Middle frontal gyrus (tissue), 1 donor: ENCODE measurements around the gene UTP14A.

Source experiments
- DNase-seq: peaks from one replicate; pipeline ENCODE4 v3.0.0-alpha.2; 2015; ENCODE audit warnings: low spot score; ENCODE audit errors: extremely low spot score

UTP14A gene

DNA sequence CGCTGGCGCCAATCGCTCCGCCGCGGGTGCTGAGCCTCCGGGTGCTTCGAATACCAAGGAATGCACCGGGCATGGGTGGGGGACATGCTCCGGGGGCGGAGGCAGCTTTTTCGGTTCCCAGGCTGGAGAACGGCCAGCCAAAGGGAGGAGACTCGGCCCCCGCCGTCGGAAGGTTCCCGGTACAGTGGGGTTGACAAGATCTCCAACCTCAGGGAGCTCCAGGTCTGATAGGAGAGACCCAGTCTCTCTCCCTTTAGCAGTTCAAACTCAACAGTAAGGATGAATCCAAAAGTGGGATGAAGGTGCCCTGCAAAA is 47.3 kb downstream of the UTP14A start:
- DNase-seq, result no peak

DNA sequence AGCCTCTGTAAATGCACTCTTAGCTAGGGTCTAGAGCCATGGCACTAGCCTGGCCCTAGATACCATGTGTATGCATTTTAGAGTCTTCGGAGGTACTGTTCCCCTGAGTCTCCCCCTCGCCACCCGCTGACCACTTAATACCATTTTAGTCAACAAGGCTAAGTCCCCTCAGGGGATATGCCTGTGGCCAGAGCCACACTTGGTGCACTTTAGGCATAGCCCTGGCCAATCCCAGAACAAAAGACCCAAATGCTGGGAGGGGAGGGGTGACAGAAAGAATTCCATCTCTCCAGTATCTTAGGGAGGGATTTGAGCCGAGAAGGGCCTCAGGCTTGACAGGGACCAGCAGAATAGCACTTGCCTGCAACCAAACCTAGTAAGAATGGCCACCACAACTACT is 47.9 kb downstream of the UTP14A start:
- no peak for DNase-seq

DNA sequence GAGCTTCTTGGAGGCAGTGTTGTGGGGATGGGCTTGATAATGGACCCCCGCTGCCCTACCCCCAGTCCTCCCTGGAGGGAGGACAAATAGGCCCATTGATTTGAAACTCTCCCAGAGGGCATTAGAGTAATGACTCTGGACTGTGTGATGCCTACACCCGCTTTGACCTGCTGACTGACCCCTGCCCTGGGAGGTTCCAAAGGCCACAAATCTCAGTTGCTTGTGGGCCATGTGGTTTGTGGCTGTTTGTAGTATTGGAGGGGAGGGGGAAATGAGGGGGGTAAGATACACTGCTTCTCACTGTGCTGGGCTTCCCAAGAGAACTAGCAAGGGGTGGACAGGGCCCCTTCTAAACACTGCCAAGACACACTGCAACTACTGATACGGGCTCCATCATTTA is 48.8 kb downstream of the UTP14A start:
- no peak for DNase-seq

DNA sequence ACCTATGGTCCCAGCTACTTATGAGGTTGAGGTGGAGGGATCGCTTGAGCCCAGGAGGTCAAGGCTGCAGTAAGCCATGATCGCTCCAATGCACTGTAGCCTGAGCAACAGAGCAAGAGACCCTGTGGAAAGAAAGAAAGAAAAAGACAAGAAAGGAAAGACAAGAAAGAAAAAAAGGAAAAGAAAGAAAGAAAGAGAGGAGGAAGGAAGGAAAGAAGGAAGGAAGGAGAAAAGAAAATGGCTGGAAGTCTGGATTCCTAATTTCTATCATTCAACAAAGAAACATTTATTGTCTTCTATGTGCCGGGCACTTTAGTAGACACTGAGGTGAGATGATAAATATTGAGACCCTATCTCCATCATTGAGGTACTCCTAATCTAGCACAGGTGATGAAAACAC is 49.7 kb downstream of the UTP14A start:
- no peak for DNase-seq

DNA sequence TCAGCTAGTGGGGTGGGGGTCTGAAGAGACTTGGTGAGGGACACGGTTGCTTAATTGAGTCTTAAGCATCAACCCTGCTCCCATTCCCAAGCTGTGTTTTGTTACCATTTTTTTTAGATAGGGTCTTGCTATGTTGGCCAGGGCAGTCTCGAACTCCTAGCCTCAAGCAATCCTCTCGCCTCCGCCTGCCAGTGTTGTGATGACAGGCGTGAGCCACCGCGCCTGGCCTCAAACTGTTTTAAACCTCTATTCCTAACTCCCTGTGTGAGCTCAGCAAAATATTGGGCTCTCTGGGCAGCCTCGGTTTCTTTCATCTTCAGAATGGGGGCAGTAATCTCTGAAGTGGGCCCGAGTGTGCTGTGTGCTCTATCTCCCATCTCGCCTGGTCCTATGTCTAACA is 50.2 kb downstream of the UTP14A start:
- no peak for DNase-seq

DNA sequence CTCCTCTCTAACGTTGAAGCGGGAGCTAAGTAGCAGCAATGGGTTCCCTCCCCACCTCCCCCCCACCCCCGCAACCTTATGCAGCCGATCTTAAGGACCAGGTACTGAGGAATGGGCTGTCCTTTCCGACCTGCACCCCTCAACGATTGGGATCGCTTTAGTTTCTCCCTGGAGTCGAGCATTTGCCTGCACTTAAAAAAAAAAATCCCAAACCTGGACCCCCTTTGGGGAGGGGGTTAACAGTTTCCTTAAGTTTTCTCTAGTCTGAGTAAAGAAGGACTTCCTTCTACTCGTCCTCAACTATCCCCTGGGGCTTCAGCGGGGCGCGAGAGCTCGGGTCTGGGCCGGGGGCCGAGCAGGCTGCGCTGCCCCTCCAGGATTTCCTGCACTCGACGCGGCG is 50.8 kb downstream of the UTP14A start:
- no peak for DNase-seq

DNA sequence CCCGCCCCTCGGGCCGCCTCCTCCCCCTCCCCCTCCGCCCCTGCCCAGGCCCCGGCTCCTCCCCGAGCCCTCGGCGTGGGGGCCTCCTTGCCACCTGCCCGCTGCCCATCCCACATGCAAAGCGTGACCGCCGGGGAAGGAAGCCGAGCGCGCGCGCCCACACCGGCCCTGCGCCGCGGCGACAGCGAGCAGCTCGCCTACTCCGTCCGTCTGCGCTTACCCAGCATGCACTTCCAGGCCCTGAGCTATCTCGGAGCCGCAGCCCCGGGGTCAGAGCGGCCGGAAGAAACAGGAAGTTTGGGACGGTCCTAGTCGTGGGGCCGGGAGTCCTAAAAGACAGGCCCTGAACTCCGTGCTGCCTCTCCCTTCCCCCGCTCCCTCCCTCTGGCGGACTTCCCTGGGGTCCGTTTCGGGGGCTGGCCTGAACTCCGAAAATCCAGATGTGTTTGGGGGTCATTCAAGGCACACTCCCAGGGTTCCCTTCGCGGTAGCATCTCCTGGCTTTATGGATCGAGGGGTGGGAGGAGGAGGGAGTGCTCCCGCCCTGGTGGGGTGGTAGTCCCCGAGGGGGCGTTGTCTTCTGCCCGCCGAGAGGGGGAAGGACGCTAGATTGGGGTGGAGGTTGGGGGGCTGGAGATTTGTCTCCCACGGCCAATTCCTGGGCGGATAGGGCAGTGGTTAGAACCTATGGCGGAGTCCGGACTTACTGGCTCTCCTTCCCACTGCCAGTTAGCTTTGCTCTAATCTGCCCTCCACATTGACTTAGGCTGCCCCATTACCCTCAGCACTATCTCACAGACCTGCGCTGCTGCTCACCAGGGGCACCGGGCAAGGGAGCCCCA is 51.5 kb downstream of the UTP14A start:
- no peak for DNase-seq

DNA sequence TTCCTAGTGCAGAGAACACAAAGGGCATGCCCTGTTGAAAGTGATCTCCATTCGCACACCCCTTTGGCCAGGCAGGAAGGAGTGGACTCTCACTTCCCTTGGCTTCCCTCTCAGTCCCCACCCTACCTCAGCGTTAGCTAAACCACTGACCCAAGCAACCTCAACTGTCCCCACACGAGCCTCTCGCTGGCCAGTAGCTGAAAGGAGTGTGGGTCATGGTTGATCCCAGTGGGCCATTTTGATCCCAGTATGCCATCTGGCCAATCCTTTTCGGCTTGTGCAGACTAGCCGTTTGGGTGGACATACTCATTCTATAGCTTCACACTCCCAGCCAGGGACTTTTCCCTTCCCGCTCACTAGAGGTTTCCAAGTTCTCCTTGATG is 52.1 kb downstream of the UTP14A start:
- DNase-seq, result no peak

DNA sequence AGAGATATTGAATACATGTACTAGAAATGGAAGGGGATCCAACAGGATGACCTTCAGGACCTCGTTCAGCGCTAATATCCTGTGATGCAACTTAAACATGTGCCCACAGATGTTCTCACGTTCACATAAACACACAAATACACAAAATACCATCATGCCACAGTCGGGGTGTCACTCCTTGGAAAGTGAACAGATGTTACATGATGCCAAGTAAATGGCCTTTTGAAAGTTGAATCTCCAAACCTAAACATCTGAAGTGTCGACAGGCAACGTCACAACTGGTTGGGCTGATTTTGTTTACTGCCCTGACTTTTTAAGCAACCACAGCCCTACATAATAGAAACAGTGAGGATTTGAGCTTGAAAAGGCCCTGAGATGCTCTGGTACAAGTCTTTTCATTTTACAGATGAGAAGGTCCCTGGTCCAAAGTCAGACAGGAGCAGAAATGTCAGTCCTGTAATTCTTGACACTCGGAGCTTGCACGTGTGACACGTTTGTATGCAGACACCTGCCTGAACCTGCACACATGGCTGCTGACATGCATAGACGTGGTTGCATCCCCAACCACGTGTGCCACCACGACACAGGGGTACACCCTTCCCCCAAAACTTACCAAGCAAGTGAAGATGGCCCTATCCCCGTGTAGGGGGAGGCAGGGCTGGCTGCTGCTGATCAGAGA is 53.0 kb downstream of the UTP14A start:
- DNase-seq, result no peak

DNA sequence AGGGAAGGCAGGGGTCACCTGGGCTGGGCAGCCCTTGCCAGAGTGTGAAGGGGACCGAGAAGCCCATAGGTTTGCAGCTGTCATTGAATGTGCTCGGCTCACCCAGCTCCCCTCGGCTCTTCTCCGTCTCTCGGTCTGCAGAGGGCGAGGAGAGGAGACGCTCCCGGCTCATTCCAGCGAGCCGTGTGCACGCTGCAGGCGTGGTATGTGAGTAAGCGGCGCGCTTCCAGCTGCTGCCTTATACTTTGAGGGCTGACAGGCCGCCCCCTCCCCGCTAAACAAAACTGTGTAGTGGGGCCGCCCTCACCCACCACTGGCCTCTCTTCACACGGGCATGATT is 53.5 kb downstream of the UTP14A start:
- DNase-seq, result no peak

DNA sequence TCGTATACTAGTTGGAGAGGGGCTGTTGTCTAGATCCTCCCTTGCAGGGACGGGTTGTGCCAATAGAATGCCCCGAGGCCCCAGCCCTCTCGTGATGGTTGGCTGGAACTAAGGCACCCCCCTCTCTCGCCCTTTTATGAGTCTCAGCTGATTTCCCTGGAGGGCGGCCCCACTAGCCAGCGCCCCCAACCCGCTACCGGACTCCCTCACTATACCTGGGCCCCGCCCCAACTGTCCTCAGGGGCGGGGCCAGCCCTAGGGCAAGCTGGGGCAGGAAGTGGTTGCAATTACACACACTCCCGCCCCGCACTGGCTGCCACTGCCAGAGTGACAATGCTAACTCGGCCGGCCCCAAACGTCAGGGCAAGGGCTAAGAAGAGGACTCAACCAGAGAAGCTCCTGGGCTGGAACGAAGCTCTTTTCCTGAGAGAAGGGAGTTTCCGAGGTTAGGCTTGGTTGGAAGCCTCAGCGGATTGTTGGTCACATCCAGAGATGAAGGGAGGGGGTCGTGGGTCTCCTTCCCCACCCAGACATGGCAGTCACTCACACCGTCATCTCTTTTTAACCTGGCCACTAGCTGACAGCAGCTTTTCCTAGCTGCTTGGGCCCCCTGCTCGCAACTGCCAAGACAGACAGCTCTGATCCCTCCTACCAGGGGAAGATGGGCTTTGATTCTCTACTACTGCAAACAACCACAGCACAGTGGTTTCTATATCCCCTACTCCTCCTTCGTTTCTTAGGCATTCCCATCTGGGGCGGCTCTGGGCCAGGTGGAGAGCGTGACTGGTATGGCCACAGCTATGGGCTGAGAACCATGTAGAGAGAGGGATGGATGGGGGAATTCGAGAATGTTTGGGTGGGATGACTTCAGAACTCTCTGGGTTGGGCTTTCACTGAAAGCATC is 55.5 kb downstream of the UTP14A start:
- no peak for DNase-seq

DNA sequence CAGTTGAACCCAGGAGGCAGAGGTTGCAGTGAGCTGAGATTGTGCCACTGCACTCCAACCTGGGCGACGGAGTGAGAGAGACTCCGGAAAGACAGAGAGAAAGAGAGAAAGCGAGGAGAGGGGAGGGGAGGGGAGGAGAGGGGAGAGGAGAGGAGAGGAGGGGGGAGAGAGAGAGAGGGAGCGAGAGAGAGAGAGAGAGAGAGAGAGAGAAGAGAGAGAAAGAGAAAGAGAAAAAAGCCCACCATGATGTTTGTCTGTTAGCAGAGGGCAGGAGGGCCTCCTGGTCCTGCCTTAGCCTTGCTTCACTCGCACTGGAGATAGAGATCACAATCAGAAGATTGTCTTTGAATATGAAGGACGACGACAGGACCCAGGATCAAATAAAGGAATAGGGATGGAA is 57.8 kb downstream of the UTP14A start:
- no peak for DNase-seq

DNA sequence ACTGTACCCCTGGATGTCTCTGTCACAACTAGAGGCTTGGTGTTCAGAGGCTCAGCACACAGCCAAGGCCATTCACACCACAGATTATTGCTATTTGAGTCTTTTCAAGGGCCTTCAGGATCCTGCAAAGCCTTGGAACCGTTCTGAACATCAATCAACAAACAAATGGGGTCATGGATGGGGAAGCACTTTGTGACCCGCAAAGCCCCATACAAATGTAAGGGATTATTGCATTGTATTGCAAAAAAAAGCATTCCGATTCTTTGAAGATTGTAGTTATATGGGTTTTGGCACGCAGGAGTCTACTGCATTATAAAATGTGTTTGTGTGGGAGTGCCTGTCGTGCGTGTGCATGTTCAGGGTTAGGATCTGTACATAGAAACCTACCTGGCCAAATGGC is 59.2 kb downstream of the UTP14A start:
- no peak for DNase-seq

DNA sequence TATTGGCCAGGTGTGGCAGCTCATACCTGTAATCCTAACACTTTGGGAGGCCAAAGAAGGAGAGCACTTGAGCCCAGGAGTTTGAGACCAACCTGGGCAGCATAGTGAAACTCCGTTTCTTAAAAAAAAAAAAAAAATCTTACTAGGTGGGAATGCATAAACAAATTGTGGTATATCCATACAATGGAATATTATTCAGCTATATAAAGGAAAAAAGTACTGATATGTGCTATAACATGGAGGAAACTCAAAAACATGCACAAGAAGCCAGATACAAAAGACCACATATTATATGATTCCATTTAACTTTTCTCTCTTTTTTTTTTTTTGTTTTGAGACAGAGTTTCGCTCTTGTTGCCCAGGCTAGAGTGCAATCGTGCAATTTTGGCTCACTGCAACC is 63.0 kb downstream of the UTP14A start:
- DNase-seq, result no peak

DNA sequence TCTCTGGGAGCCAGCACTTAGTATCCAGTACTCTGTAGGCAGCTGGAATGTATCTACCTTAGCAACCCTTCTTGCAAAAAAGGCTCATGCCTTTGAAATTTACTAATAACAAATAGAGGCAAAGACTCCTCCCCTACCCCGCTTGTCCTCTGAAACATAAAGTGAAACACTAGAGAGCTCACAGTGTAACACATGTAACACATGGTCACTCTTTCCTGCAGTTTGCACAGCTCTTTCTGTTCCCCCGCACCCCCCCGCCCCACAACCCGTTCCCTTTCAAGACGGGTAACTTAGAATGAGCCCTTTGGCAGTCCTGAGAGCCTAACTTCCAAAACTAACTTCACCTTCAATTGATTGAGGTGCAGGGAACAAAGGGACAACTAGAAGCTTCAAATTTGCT is 70.5 kb downstream of the UTP14A start:
- DNase-seq, result no peak
